GM06990 (cell line): ENCODE results near the gene MTM1.
A peak's percentile ranks its signal among the peaks of the same experiment; 100 is the strongest.

Source experiments
- DNase-seq: peaks from one replicate; pipeline ENCODE4 v3.0.0-alpha.2; 2011; ENCODE audit not compliant: insufficient read length; ENCODE audit errors: extremely low read depth
- H3K27me3 ChIP-seq: replicated peaks from 2 replicates; pipeline ENCODE4 v1.6.0; 2011; ENCODE audit warnings: low read length; ENCODE audit not compliant: control insufficient read depth, insufficient read depth
- H3K36me3 ChIP-seq: 2 replicates; pipeline ENCODE4 v1.5.1; 2011; ENCODE audit warnings: low read length; ENCODE audit not compliant: control insufficient read depth, insufficient read depth
- H3K4me3 ChIP-seq: replicated peaks from 2 replicates; pipeline ENCODE4 v1.5.1; 2011; ENCODE audit warnings: low read depth, mild to moderate bottlenecking, control low read depth, low read length
- TF ChIP-seq, protein P1 (sequence below): IDR thresholded peaks from 2 replicates; pipeline ENCODE4 v1.5.1; 2011; ENCODE audit warnings: low read length, control low read depth, mild to moderate bottlenecking, inconsistent platforms; ENCODE audit not compliant: insufficient read depth, poor library complexity, severe bottlenecking

The MTM1 gene

DNA sequence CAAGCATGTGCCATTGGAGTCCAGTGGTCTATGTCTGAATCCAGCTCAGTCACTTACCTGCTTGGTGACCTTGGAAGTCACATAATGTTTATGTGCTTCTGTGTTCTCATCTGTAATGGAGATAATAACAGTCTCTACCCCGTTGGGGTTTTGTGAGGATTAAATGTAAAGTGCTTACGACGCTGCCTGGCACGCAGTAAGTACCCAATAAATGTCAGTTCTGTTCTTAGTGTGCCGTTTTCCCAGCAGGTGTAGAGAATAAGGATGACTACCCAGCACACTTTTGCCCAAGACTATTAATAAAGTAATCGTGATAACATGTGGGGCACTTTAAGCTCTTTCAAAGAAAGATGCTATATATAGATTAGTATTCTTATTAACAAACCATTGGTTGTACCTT lies 56.7 kb downstream of the MTM1 start:
- Histone ChIP-seq H3K36me3 (no peaks in the 10 kb centered on the region), H3K4me3 (no peak overlapping the region), H3K27me3 (no peaks in the 10 kb centered on the region)
- TF ChIP-seq, protein P1, sequence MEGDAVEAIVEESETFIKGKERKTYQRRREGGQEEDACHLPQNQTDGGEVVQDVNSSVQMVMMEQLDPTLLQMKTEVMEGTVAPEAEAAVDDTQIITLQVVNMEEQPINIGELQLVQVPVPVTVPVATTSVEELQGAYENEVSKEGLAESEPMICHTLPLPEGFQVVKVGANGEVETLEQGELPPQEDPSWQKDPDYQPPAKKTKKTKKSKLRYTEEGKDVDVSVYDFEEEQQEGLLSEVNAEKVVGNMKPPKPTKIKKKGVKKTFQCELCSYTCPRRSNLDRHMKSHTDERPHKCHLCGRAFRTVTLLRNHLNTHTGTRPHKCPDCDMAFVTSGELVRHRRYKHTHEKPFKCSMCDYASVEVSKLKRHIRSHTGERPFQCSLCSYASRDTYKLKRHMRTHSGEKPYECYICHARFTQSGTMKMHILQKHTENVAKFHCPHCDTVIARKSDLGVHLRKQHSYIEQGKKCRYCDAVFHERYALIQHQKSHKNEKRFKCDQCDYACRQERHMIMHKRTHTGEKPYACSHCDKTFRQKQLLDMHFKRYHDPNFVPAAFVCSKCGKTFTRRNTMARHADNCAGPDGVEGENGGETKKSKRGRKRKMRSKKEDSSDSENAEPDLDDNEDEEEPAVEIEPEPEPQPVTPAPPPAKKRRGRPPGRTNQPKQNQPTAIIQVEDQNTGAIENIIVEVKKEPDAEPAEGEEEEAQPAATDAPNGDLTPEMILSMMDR = no peak
- DNase-seq = no peak

DNA sequence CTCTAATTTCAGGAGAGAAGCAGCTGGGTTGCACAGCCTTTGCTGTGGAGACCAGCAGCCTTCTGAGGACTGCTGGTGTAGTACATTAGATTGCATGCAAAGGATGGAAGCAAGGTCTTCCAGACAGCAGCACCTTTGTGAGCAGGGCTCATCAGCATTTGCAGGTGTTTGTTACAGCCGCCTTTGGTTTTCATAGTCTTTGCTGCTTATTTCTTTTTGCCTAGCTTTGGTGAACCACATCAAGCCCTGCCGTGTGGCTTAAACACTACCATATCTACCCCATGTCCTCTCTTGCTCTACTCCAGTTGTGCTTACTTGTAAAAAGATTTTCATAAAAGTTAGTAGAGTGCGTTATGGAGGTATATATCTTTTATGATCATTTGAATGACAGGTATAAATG lies 57.5 kb downstream of the MTM1 start:
- no peak overlapping the region for H3K4me3 ChIP-seq
- TF ChIP-seq, protein P1 = no peak
- no peaks in the 10 kb centered on the region for H3K27me3 ChIP-seq
- no peak for DNase-seq
- H3K36me3 ChIP-seq = no peaks in the 10 kb centered on the region

DNA sequence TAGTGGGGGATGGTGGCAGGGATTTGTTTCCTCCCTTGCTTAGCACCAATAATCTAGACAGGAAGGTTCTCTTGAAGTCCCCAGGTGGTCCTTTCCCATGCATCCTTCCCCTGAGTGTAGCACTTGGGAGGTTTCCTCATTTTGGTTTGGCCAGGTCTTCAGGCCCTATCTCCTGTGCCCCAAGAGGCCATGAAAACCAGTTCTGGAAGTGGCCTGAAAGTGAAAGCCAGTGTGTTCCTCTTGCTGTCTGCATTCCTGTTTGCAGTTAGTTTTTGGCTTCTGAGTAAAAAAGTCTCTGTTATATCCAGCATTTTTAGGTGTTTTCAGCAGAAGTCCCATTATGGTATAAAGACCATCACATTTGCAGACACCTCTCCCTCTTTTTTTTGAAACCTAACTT lies 59.5 kb downstream of the MTM1 start:
- H3K36me3 ChIP-seq = no peaks in the 10 kb centered on the region
- H3K27me3 ChIP-seq = no peaks in the 10 kb centered on the region
- TF ChIP-seq, protein P1 = no peak
- no peak overlapping the region for H3K4me3 ChIP-seq
- no peak for DNase-seq

DNA sequence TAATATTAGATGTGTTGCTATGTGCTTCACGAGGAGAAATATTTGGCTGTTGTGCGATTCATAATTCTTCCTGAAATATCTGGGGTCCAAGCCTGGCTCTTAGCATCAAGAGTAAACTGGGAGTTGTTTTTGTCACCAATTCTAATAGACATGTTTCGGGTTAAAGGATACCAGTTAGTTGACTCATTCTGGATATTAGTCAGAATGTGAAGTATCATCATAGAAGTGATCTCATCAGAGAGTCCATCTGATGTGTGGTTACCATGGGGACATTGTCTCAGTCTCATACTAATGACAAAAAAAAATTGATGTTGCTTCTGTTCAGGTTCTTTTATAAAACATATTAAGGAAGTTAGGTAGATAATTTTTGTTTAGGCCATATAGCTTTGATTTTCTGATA lies 67.5 kb downstream of the MTM1 start:
- H3K27me3 ChIP-seq = no peaks in the 10 kb centered on the region
- no peak overlapping the region for H3K4me3 ChIP-seq
- peak; percentile 2 for DNase-seq
- no peaks in the 10 kb centered on the region for H3K36me3 ChIP-seq
- TF ChIP-seq, protein P1 = no peak

DNA sequence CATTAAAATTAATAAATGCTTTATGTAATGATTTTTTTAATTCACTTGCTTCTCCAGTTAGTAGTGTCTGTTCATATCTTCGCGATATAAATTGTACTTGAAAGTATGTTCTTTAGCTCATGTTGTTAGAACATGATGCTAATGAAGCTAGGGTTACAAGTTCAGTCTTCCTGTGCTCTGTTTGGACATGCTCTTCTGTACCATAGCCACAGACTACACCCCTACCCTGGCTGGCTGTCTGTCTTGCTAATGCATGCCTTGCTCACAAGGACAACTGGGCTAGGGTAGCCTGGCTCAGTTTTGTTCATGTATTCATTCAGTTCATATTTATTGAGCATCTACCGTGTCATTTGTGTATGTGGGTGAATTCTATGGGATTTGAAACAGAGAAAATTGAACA lies 74.0 kb downstream of the MTM1 start:
- Histone ChIP-seq H3K4me3 (no peak overlapping the region), H3K36me3 (no peaks in the 10 kb centered on the region), H3K27me3 (no peaks in the 10 kb centered on the region)
- no peak for DNase-seq
- TF ChIP-seq, protein P1 = no peak

DNA sequence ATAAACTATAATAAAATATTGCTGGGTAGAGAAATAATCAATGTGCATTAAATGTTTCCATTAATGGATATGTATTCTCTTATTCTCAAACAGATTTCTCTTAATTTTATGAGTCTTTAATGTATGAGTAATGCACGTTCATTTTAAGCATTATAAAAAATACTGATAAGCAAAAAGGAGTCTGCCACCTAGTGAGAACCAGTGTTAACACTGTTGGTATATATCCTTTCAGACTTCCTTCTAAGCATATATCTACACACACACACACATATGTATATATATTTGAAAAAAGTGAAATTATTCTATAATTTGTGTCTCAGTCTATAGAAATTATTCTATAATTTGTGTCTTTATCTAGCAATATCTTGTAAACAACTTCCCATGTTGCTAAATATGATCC lies 74.8 kb downstream of the MTM1 start:
- TF ChIP-seq, protein P1 = no peak
- no peak for DNase-seq

More for the DNA sequence above, 74.8 kb downstream of the MTM1 start:
- no peaks in the 10 kb centered on the region for H3K36me3 ChIP-seq
- H3K4me3 ChIP-seq = no peak overlapping the region
- H3K27me3 ChIP-seq = no peaks in the 10 kb centered on the region
